Peyer's patch (tissue), 4 donors: Measurements from ENCODE around the gene CCN2. TPM values are rescaled to one million over a fixed set of nuclear protein-coding genes. Genes with fewer than 3 reads are reported as not detected.

ENCODE experiments used
- DNase-seq, 3 donors: peaks; one replicate each; pipeline ENCODE4 v3.0.0-alpha.2; 2017 to 2019
- H3K27ac ChIP-seq, 4 donors: fragments of 200-600 bp; sonication (generic); one replicate each; pipeline ENCODE4 v1.5.1; 2016 to 2019
- H3K27me3 ChIP-seq, 2 donors: fragments of 200-600 bp; sonication (generic); one replicate each; pipeline ENCODE4 v1.5.1; 2019
- H3K36me3 ChIP-seq, 3 donors: fragments of 200-600 bp; sonication (generic); one replicate each; pipeline ENCODE4 v1.5.1; 2016 to 2019
- H3K4me1 ChIP-seq, 4 donors: fragments of 200-600 bp; sonication (generic); one replicate each; pipeline ENCODE4 v1.5.1; 2016 to 2019
- H3K4me3 ChIP-seq, 4 donors: fragments of 200-600 bp; sonication (generic); 1 replicate in 3 of 4; 2 replicates in 1 of 4; pipeline ENCODE4 v1.5.1; 2016 to 2019; ENCODE audit warnings: mild to moderate bottlenecking in 1 of 4
- H3K9me3 ChIP-seq, 4 donors: fragments of 200-600 bp; sonication (generic); one replicate each; pipeline ENCODE4 v1.5.1; 2016 to 2019; ENCODE audit warnings: mild to moderate bottlenecking in 1 of 4
- POLR2A ChIP-seq, 2 donors: fragments of 450-650 bp; IDR thresholded peaks; one replicate each; pipeline ENCODE4 v1.5.1; 2017; ENCODE audit warnings: antibody characterized with exemption in 2 of 2, mild to moderate bottlenecking in 2 of 2, moderate library complexity in 2 of 2
- total RNA-seq, 4 donors: library from RNA; depleted of rRNA; stranded (reverse); fragments of >200 nt; gene quantifications; one replicate each; pipeline ENCODE4 v1.1.0, GENCODE V29; 2016
- TF ChIP-seq, protein P1 (sequence below), 6 experiments: fragments of 450-650 bp in 4 of 6; fragments of 200-600 bp in 2 of 6; sonication (generic) in 1 of 6; IDR thresholded peaks; one replicate each; pipeline ENCODE4 v1.5.1; 2017 to 2019; ENCODE audit warnings: antibody characterized with exemption in 6 of 6, mild to moderate bottlenecking in 3 of 6, moderate library complexity in 1 of 6

CCN2 gene
- total RNA-seq, 4 donors from 2014 or later, result 28.7 to 262 (median 72.2) TPM

- DNase-seq, result no peak
- Histone ChIP-seq H3K9me3 (no peaks in the 10 kb centered on the region), H3K27ac (no peak overlapping the region), H3K4me3 (no peak overlapping the region), H3K27me3 (no peaks in the 10 kb centered on the region), H3K36me3 (no peaks in the 10 kb centered on the region), H3K4me1 (no peaks in the 10 kb centered on the region)
- TF ChIP-seq POLR2A (IDR thresholded peaks at IDR 0.05), result no peak
- TF ChIP-seq, protein P1, sequence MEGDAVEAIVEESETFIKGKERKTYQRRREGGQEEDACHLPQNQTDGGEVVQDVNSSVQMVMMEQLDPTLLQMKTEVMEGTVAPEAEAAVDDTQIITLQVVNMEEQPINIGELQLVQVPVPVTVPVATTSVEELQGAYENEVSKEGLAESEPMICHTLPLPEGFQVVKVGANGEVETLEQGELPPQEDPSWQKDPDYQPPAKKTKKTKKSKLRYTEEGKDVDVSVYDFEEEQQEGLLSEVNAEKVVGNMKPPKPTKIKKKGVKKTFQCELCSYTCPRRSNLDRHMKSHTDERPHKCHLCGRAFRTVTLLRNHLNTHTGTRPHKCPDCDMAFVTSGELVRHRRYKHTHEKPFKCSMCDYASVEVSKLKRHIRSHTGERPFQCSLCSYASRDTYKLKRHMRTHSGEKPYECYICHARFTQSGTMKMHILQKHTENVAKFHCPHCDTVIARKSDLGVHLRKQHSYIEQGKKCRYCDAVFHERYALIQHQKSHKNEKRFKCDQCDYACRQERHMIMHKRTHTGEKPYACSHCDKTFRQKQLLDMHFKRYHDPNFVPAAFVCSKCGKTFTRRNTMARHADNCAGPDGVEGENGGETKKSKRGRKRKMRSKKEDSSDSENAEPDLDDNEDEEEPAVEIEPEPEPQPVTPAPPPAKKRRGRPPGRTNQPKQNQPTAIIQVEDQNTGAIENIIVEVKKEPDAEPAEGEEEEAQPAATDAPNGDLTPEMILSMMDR (IDR thresholded peaks at IDR 0.05), result no peak
Measured at GRCh38 chr6:131955876-131956275, 4.7 kb upstream of the CCN2 start.

GRCh38 chr6:131955192-131955591 is 4.0 kb upstream of the CCN2 start:
- no peaks in the 10 kb centered on the region for H3K4me1 ChIP-seq
- no peaks in the 10 kb centered on the region for H3K27me3 ChIP-seq
- DNase-seq, result no peak
- H3K9me3 ChIP-seq, result no peaks in the 10 kb centered on the region
- H3K36me3 ChIP-seq, result no peaks in the 10 kb centered on the region
- TF ChIP-seq POLR2A (IDR thresholded peaks at IDR 0.05), result no peak
- TF ChIP-seq, protein P1 (IDR thresholded peaks at IDR 0.05), result no peak
- H3K27ac ChIP-seq, result peak overlapping the region in 1 of 4 donors; percentile 57
- H3K4me3 ChIP-seq, result peak overlapping the region in 1 of 4 donors; percentile 16

DNA sequence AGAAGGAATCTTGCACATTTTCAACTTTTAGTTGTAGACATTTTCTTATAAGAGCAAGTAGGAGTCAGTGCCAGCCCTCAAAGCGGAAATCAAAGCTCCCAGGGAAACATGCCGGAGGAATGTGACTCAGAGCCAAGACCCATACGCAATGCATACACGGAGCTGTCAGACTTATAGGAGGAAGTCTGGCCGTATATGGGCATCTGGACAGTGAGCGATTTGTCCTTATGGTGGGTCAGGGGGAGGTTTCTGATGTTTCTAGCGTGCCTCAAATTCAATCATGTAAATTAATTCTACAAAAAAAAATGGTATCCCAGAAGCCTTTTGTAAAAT is 3.6 kb upstream of the CCN2 start:
- Histone ChIP-seq H3K4me3 (peak overlapping the region in 1 of 4 donors; percentile 16), H3K36me3 (no peaks in the 10 kb centered on the region), H3K4me1 (no peaks in the 10 kb centered on the region), H3K9me3 (no peaks in the 10 kb centered on the region), H3K27me3 (no peaks in the 10 kb centered on the region), H3K27ac (peak overlapping the region in 2 of 4 donors; percentile 26 to 57)
- peak in 1 of 3 donors; percentile 71 for DNase-seq
- TF ChIP-seq, protein P1 (IDR thresholded peaks at IDR 0.05), result no peak
- TF ChIP-seq POLR2A (IDR thresholded peaks at IDR 0.05), result no peak

GRCh38 chr6:131954059-131954774 is 3.0 kb upstream of the CCN2 start:
- no peak for DNase-seq
- Histone ChIP-seq H3K27ac (peak overlapping the region in 2 of 4 donors; percentile 26 to 57), H3K27me3 (no peaks in the 10 kb centered on the region), H3K4me1 (no peaks in the 10 kb centered on the region), H3K4me3 (peak overlapping the region in 1 of 4 donors; percentile 16), H3K36me3 (no peaks in the 10 kb centered on the region), H3K9me3 (no peaks in the 10 kb centered on the region)
- TF ChIP-seq POLR2A (IDR thresholded peaks at IDR 0.05), result no peak
- TF ChIP-seq, protein P1 (IDR thresholded peaks at IDR 0.05), result no peak

DNA sequence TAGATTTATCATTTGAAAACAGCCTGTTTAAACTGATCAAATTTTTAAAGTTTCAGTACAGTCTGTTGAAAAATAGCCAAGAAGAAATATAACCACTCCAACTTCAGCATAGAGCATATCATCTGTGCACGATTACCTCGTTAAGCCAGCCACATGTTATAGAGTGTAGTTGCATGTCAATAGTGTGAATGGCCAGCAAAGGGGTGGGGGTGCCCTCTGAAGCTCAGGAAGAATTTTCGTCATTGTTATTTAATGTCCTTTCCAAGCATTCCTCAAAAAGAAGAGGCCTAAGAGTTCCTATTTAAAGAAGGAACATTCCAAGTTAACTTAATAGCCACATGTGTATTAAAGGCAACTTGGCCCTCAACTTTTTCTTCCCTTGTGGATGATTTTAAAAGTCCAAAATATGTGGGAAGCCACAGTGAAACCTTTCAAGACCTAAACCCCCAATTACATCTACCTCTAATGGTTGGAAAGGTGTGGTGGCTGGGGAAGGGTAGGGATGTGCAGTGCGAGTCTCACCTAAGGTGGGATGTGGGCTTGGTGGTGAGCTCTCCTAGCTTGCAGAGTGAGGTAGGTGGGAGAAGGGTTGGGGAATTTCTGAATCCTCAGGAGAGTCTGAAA is 1.8 kb upstream of the CCN2 start:
- H3K36me3 ChIP-seq, result no peaks in the 10 kb centered on the region
- H3K27ac ChIP-seq, result no peak overlapping the region
- no peaks in the 10 kb centered on the region for H3K27me3 ChIP-seq
- H3K9me3 ChIP-seq, result no peaks in the 10 kb centered on the region
- no peak for TF ChIP-seq POLR2A (IDR thresholded peaks at IDR 0.05)
- TF ChIP-seq, protein P1 (IDR thresholded peaks at IDR 0.05), result no peak
- H3K4me1 ChIP-seq, result no peaks in the 10 kb centered on the region
- DNase-seq, result no peak
- no peak overlapping the region for H3K4me3 ChIP-seq
